NCI-H2196 (cell line): ENCODE results near the gene CCDC149.

Experiments used
- DNase-seq: peaks from one replicate; lab custom pipeline; 2025; ENCODE audit not compliant: unreplicated experiment; lab: John Stamatoyannopoulos, UW

CCDC149 gene

DNA sequence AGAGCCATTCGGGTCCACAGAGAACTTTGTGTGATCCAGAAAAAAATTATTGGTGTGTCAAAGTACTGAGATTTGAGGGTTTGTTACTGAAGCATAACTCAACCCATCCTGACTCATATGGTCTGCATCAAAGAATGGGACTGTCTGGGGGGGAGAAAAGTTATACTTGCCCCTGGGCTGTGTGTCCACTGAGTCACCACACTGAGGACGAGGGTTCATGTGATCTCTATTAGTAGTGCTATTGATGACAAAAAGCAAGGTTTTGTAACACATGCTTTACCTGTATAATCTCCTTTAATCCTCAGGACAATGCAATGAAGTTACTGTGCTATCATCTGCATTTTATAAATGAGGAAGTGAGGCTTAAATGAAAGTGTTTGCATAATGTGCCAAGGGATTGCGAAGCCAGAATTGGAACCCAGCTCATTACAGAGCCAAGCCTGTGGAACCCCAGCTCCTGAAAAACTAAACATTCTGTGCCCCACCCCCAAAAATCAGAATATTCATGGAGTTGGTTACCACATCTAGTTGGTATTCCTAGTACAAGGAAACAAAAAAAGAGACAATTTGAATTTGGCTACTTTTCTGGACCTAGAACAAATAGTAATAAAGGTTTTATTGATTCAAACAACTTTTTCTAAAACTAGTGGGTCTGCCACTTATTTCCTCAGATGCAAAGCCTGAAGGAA lies 31.2 kb downstream of the CCDC149 start:
- no peak for DNase-seq

DNA sequence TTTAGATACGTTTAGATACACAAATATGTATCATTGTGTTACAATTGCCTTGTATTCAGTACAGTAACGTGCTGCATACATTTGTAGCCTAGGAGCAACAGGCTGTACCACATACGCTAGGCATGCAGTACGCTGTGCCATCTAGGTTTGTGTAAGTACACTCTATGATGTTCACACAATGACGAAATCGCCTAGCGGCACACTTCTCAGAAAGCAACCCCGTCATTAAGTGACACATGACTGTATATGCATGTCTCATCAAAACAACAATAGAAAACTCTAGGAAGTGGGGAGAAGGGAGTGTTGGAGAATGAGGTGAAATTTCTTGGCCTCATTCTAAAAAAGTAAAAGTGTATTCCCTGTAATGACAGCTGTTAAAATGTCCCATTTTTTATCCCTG lies 32.7 kb downstream of the CCDC149 start:
- DNase-seq, result no peak

GRCh38 chr4:24878636-24879016 lies 34.2 kb downstream of the CCDC149 start:
- no peak for DNase-seq

DNA sequence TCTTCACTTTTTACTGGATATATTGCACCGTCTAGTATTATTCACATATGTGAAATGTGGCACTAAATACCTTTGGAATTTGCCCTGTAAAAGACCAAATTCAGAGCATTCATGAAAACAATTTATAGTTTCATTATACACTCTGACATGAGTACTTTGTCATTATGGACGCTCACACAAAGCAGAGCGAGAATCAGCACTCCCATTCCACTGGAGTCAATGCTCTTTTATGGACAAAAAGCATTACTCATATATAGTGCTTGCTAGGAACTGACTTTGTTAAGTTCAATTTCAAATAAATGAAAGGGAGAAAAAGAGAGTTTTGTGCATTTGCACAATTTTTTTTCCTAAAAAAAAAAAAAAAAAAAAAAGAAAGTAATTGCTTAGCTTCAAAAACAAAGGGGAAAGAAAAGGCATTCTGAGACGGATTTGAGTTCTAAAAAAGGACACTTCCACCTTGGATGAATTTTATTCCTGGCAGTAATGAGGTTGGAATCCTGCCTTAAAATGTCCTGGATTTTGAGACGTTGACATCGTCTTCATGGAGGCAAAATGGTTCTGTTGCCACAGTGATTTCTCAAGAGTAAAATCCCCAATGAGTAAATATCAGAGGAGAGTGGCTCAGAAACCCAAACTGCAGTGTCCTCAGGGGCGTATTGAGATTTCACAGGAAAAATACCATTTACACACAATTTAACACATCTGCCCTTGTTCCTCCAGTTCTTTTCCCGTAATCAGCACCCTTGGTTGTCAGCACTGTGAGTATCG lies 34.8 kb downstream of the CCDC149 start:
- DNase-seq, result no peak

DNA sequence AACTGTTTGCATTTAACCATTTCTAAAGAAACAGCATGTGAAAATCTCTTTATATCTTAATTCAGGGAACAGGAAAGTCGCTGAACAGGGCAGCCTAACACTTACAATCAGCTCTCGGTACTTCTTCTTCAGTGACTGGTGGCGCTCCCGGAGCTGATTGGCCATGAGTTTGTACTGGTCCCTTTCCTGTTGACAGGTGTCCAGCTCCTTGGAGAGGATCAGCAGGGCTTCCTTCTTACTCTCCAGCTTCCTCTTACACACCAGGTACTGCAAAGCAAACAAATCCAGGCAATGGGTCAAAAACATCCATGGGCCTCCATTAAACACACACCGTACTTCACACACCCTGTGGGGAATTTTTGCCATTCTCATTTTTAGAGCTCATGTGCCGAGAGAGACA lies 36.4 kb downstream of the CCDC149 start:
- DNase-seq, result no peak

DNA sequence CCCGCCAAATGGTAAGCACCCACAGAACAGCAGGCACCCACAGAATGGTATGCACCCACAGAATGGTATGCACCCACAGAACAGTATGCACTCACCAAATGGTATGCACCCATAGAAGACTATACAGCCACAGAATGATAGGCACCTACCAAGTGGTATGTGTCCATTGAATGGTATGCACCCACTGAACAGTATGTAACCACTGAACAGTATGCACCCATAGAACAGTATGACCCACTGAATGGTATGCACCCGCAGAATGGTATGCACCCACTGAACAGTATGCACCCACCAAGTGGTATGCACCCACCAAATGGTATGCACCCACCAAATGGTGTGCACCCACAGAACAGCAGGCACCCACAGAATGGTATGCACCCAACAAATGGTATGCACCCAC lies 40.1 kb downstream of the CCDC149 start:
- DNase-seq, result no peak

DNA sequence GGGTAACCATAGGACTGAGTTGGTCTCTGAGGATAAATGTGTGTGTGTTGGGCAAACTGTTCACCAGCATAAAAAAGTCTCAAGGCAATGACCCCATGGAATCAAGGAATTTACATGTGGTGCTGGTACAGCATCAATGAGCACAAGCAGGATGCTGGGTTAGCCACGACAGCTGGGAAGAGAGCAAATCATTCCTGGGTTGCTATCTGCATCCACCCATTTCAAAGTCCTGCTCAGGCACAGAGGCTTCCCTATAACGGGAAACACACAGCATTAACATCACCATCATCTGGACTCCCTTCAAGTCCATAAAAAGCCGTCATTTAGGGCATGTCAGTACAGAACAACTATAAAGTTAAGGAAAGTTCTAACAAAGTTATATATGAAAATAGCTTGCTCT lies 41.6 kb downstream of the CCDC149 start:
- DNase-seq, result no peak

DNA sequence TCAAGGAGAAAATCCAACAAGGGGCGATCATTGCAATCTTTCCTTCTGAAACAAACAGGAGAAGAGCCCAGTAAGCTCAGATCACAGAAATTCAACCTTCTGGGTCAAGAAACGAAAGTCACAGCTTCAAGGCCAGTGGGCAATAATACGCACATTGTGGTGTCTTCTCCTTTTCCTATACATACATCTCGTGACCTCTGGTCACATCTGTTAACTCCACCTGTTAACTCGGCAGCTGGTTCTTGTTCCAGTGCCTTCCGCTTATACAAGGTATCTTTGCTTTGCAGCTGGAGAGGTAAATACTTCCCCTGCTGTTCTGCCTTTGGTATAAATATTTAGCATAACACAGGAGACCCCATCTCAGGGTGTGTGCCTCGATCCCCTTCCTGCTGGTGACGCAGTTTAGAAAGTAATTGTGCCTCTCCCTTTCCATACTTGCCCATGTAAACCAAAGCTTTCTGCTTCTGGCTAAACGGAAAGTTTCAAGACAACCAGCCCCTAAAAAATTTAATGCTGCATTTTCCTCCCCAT lies 45.0 kb downstream of the CCDC149 start:
- no peak for DNase-seq

GRCh38 chr4:24867251-24867650 lies 45.6 kb downstream of the CCDC149 start:
- no peak for DNase-seq

DNA sequence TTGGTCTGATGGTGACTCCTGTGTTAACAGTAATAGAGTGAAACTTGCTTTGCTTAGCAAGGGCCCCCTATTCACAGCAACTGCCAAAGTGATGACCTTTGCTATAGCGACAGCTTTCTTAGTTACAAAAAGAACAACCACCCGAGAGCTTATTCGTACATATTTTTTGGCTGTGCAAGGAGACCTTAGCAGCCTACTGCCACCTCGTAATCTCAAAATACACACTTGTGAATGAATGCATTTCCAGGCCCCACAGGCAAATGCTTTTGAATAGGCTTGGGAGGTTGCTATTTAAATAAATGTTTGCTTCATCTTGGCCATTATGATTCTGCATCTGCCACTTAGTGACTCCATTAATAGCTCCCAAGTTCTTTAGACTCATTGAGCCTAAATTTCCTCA lies 47.4 kb downstream of the CCDC149 start:
- DNase-seq, result no peak

GRCh38 chr4:24863799-24864198 lies 49.0 kb downstream of the CCDC149 start:
- DNase-seq, result no peak

DNA sequence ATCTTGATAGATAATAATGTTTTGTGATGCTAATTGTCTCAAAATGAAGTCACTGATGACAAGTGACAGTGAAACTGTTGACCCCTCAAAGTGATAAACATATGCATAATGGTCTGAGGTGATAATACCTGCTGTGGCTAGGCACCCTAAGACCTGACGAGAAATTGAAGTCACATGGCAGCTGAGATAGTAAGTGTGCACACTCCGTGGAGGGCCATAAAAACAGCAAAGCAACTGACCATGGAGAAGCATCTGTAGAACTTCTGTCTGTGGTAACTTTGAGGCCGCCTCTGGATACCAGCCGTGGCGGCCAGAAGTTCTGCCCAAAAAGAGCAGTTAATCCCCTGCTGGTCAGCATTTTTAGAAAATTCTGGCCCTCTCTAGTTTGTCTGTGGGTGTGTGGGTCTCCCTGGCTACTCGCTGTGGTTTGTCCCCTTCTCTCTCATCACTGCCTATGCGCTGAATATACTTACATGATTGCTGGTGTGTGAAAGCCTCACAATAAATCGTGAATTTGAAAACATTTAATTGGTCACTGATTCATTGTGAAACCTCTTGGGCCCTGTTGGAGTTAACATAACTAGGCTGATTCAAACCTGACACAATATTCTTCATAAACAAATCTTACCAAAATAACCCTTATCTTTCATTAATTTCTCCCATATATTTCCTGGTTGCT lies 50.6 kb downstream of the CCDC149 start:
- DNase-seq, result no peak

DNA sequence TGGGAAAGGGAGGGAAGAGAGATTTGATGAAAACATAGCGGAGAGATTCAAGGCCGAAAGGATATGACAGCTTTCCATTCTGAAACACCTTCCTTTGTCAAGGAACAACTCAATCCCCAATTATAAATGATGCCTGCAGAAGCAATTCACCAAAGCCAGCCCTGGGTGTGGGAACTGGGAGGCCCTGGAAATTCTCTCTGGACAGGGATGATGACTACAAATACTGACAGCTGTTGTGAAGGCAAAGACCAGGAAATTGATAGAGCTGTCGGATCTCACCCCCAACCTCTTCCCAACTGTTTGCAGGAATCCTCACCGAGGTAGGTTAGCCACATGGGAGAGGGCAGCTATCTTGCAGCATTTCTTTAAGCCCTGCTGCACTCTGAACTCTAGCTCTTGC lies 54.3 kb downstream of the CCDC149 start:
- DNase-seq, result no peak

DNA sequence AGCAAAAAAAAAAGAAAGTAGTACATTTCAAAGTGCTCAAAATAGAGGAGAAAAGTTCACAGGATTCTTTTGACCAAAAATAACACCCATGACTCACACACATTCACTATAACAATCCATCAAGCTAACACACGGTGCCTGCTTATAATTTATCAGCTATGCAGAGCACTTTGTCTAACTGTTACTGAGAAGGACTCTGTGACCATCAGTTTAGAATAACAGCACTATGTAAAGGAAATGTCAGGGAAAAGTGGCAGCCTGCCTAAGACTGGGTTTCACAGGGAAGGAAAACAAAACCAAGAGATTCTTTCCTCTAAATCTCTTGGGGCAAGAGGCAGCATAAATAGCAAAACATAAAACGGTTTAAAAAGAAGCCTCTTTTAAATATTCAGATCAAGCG lies 54.8 kb downstream of the CCDC149 start:
- no peak for DNase-seq

DNA sequence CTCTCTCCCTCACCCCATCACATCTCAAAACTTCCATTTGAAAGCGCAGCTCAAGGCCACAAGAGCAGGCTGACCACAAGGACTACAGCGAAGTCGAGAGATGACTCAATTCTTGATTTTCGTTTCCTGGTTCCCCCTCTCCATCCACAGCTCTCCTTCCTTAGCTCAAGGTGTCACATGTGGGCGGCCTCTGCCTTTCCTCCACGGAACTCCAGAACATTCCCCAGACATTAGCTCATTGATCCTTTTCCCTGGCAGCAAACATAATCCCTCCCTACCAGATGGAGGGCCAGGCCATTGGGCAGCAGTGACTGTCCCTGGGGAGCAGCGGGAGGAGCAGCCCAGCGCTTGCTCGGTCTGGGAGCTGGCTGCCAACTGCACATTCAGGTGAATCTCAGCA lies 56.3 kb downstream of the CCDC149 start:
- DNase-seq, result no peak

GRCh38 chr4:24855741-24856140 lies 57.1 kb downstream of the CCDC149 start:
- DNase-seq, result no peak

- DNase-seq, result no peak
These were observed 59.7 kb downstream of the CCDC149 start for GRCh38 chr4:24853142-24853541.

GRCh38 chr4:24850674-24851073 lies 62.2 kb downstream of the CCDC149 start:
- DNase-seq, result no peak

- no peak for DNase-seq
These were observed 63.1 kb downstream of the CCDC149 start for GRCh38 chr4:24849756-24850155.

DNA sequence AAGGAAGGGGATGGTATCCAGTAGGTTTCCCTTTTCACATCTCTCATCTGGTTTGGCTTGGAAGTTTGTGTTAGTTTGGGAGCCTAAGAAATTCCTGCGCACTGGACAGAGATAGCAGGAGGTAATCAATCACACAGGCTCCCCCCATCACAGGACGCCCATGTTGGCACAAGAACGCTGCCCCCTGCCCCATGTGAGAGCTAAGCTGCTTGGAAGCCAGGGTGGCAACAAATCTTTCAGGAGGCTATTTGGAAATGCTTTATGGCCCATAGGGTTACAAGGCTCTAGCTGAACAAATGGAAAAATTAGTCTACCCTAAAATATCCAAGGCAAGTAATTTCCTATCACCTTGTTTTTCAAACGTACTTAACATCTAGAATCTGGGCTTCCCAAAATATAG lies 63.5 kb downstream of the CCDC149 start:
- no peak for DNase-seq

- DNase-seq, result no peak
These were observed 66.1 kb downstream of the CCDC149 start for GRCh38 chr4:24846716-24847115.

- no peak for DNase-seq
These were observed 66.9 kb downstream of the CCDC149 start for GRCh38 chr4:24845902-24846301.
